Chondrocyte (in vitro differentiated cells): ENCODE results near the gene GABRG1. TPM values are rescaled to one million over a fixed set of nuclear protein-coding genes. Genes with fewer than 3 reads are reported as not detected.

Source experiments
- DNase-seq: peaks from one replicate; pipeline ENCODE4 v3.0.0; 2021; ENCODE audit warnings: mixed read lengths, low spot score
- H3K27ac Mint-ChIP-seq: one replicate; pipeline ENCODE4 v1.8.0; 2021; ENCODE audit warnings: mild to moderate bottlenecking, moderate library complexity, mixed read lengths; ENCODE audit not compliant: unreplicated experiment
- H3K27me3 Mint-ChIP-seq: 2 replicates; pipeline ENCODE4 v1.8.0; 2021; ENCODE audit warnings: low read depth, mixed read lengths
- H3K36me3 Mint-ChIP-seq: 2 replicates; pipeline ENCODE4 v1.8.0; 2021; ENCODE audit warnings: low read depth, mixed read lengths
- H3K4me1 Mint-ChIP-seq: 2 replicates; pipeline ENCODE4 v1.8.0; 2021; ENCODE audit warnings: low read depth, mild to moderate bottlenecking, mixed read lengths
- H3K4me3 Mint-ChIP-seq: one replicate; pipeline ENCODE4 v1.8.0; 2021; ENCODE audit warnings: mild to moderate bottlenecking, moderate library complexity, mixed read lengths; ENCODE audit not compliant: unreplicated experiment
- H3K9me3 Mint-ChIP-seq: 2 replicates; pipeline ENCODE4 v1.8.0; 2021; ENCODE audit warnings: low read depth, mixed read lengths
- long read RNA-seq: library from polyadenylated mRNA; stranded (forward); transcript quantifications from one replicate; pipeline ENCODE4 v2.0.0, GENCODE V29; 2021
- total RNA-seq: library from RNA; stranded (reverse); gene quantifications from 3 replicates; pipeline ENCODE4 v1.2.1, GENCODE V29; 2021
- TF ChIP-seq, protein P1 (sequence below): fragments of 200-600 bp; sonication (generic); IDR thresholded peaks from 2 replicates; pipeline ENCODE4 v1.5.0; 2021; ENCODE audit warnings: antibody characterized with exemption, mild to moderate bottlenecking, moderate library complexity

The GABRG1 gene
- not detected in 3 replicates for total RNA-seq
- long read RNA-seq, result 0 reads

- H3K27me3 Mint-ChIP-seq, result peaks cover 24% of the 10 kb centered on the region
- DNase-seq, result no peak
These were observed at the start of gene GABRG1 for GRCh38 chr4:46123913-46124755. Gene GABRG1, minus strand, starts transcription at chr4:46124054. Its CDS starts 141 bp downstream, at chr4:46123913.

DNA sequence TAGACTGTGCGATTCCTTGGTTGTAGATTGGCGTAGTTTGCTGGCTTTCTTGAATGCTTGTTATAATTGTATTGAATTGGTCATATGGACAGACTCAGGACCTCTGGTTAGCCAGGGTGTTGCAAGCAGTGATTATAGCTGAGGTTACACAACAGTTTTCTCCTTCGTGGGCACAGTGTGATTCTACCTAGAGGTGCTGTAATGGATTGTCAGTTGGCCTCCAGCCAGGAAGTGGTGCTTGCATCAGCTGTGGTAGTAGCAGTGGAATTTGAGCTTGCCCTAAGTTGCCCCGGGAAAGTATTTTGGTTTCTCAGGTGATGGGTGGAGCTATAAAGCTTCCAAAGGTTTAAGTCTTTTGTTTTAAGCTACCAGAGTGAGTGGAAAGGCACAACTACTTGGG lies 23.1 kb upstream of the GABRG1 start:
- TF ChIP-seq, protein P1, sequence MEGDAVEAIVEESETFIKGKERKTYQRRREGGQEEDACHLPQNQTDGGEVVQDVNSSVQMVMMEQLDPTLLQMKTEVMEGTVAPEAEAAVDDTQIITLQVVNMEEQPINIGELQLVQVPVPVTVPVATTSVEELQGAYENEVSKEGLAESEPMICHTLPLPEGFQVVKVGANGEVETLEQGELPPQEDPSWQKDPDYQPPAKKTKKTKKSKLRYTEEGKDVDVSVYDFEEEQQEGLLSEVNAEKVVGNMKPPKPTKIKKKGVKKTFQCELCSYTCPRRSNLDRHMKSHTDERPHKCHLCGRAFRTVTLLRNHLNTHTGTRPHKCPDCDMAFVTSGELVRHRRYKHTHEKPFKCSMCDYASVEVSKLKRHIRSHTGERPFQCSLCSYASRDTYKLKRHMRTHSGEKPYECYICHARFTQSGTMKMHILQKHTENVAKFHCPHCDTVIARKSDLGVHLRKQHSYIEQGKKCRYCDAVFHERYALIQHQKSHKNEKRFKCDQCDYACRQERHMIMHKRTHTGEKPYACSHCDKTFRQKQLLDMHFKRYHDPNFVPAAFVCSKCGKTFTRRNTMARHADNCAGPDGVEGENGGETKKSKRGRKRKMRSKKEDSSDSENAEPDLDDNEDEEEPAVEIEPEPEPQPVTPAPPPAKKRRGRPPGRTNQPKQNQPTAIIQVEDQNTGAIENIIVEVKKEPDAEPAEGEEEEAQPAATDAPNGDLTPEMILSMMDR, result no peak
- Mint-ChIP-seq H3K9me3 (peaks cover 34% of the 10 kb centered on the region), H3K4me3 (no peak overlapping the region), H3K4me1 (no peaks in the 10 kb centered on the region), H3K27ac (no peak overlapping the region), H3K36me3 (no peaks in the 10 kb centered on the region), H3K27me3 (no peaks in the 10 kb centered on the region)
- no peak for DNase-seq

More at GRCh38 chr4:46123913-46124755, at the start of gene GABRG1:
- TF ChIP-seq, protein P1, result no peak
- Mint-ChIP-seq H3K36me3 (no peaks in the 10 kb centered on the region), H3K27ac (no peak within 1 kb of the TSS), H3K4me1 (no peaks in the 10 kb centered on the region), H3K4me3 (no peak within 1 kb of the TSS), H3K9me3 (no peaks in the 10 kb centered on the region)

- H3K4me3 Mint-ChIP-seq, result no peak overlapping the region
- H3K4me1 Mint-ChIP-seq, result no peaks in the 10 kb centered on the region
- no peaks in the 10 kb centered on the region for H3K36me3 Mint-ChIP-seq
- no peak for DNase-seq
- H3K27me3 Mint-ChIP-seq, result peaks cover 6% of the 10 kb centered on the region
- TF ChIP-seq, protein P1, result no peak
- H3K9me3 Mint-ChIP-seq, result no peaks in the 10 kb centered on the region
- no peak overlapping the region for H3K27ac Mint-ChIP-seq
These were observed 7.7 kb upstream of the GABRG1 start for GRCh38 chr4:46131498-46132057.

DNA sequence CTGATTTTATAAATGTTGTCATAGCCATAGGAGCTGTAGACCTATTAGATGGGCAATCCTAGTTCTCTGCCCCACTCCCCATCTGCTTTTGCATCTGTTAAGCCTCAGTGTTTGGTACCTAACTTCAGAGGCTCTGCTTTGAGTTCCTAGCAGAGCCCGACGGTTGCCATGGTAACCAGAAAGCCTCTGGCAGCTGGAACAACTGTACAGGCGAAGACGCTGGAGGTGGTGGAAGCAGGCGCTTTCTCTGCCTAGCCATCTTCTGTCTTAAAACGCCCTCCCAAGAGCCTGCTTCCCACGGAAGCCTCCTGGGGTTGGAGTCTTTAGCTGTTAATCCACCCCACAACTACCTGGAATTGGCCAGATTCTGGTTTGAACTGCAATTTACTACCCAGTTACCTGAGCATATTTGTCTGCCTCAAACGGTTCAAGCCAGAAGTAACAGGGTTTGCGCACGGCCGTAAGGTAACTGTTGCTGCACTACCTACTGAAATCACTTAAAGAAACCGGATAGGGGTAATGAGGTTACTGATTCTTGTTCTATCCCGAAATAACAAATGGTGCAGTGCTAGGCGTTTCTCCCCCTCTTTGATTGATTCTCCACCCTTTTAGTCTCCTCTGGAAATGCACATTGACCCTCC lies 1.0 kb upstream of the GABRG1 start:
- H3K27me3 Mint-ChIP-seq, result peaks cover 24% of the 10 kb centered on the region
- H3K27ac Mint-ChIP-seq, result no peak overlapping the region
- TF ChIP-seq, protein P1, result no peak
- no peak overlapping the region for H3K4me3 Mint-ChIP-seq
- DNase-seq, result no peak
- no peaks in the 10 kb centered on the region for H3K36me3 Mint-ChIP-seq
- H3K4me1 Mint-ChIP-seq, result no peaks in the 10 kb centered on the region
- no peaks in the 10 kb centered on the region for H3K9me3 Mint-ChIP-seq

GRCh38 chr4:46081674-46082073 lies 42.2 kb downstream of the GABRG1 start:
- no peak overlapping the region for H3K4me3 Mint-ChIP-seq
- H3K9me3 Mint-ChIP-seq, result no peaks in the 10 kb centered on the region
- no peak for DNase-seq
- TF ChIP-seq, protein P1, result no peak
- H3K27ac Mint-ChIP-seq, result no peak overlapping the region
- peaks cover 2% of the 10 kb centered on the region for H3K27me3 Mint-ChIP-seq
- no peaks in the 10 kb centered on the region for H3K36me3 Mint-ChIP-seq
- no peaks in the 10 kb centered on the region for H3K4me1 Mint-ChIP-seq
